ENCODE results near the gene DNAJC16.

- TF ChIP-seq NCOA5 (CRISPR knock-in tag; IDR thresholded peaks at IDR 0.05): no peak
- TF ChIP-seq MAX (IDR thresholded peaks at IDR 0.05): no peak
- TF ChIP-seq ZSCAN30 (CRISPR knock-in tag; IDR thresholded peaks at IDR 0.05): no peak
- TF ChIP-seq NFE2L2 (IDR thresholded peaks at IDR 0.05; ENCODE audit: low read length): no peak
- no peak for TF ChIP-seq ARID2 (CRISPR knock-in tag; IDR thresholded peaks at IDR 0.05; ENCODE audit: borderline replicate concordance)
- no peak for TF ChIP-seq PREB (CRISPR knock-in tag; IDR thresholded peaks at IDR 0.05)
- no peak for TF ChIP-seq ZNF530 (CRISPR knock-in tag; IDR thresholded peaks at IDR 0.05; ENCODE audit: low read depth)
- no peak for TF ChIP-seq SMYD3 (CRISPR knock-in tag; IDR thresholded peaks at IDR 0.05)
- no peak for TF ChIP-seq TARDBP (CRISPR knock-in tag; IDR thresholded peaks at IDR 0.05)
- TF ChIP-seq NRL (CRISPR knock-in tag; IDR thresholded peaks at IDR 0.05; ENCODE audit: borderline replicate concordance): no peak
- no peak for TF ChIP-seq ZNF124 (CRISPR knock-in tag; IDR thresholded peaks at IDR 0.05)
- no peak for TF ChIP-seq MYC (CRISPR knock-in tag; IDR thresholded peaks at IDR 0.05; ENCODE audit: borderline replicate concordance)
- no peak for TF ChIP-seq ATF1 (CRISPR knock-in tag; IDR thresholded peaks at IDR 0.05)
These were observed 71.8 kb downstream of the DNAJC16 start for GRCh38 chr1:15598436-15598835.

All from HepG2 (cell line).